Measurements from ENCODE around the gene HSPB2.

DNA sequence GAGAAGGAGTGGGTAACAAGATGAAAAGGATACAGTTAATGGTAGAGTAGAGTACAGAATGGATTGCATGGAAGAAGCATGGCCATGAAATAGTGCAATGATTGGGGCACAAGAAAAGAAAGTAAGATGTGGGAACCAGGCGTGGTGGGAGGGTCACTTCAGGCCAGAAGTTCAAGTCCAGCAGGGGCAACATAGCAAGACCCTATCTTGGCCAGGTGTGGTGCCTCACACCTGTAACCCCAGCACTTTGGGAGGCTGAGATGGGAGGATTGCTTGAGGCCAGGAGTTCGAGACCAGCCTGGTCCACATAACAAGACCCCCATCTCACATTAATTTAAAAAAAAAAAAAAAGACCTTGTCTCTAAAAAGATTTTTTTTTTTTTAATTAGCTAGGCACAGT, 4.8 kb downstream of the HSPB2 start:
- TF ChIP-seq SUZ12 (IDR thresholded peaks at IDR 0.05; ENCODE audit: extremely low read depth, insufficient read depth, insufficient read length) (no peak), YY1 (IDR thresholded peaks at IDR 0.05; ENCODE audit: insufficient read depth, insufficient read length) (no peak), ZNF274 (IDR thresholded peaks at IDR 0.05; ENCODE audit: low read depth, low read length) (no peak)
